WTC11 (cell line): Measurements from ENCODE around the gene ERLEC1. TPM values are rescaled to one million over a fixed set of nuclear protein-coding genes. Genes with fewer than 3 reads are reported as not detected.
"Not testable (repeated sequence)": the region's sequence is repeated elsewhere in the genome, so short reads cannot be mapped to it uniquely, and the experiment has no call there.

Experiments used
- ATAC-seq: fragments of 200-7000 bp; cut with Tn5 transposase; 2 replicates; pipeline ENCODE4 v1.10.0; 2021; ENCODE audit warnings: mild to moderate bottlenecking, moderate library complexity
- CTCF ChIA-PET: fragments of 300-600 bp; sonication (Branson Sonifier 250); formaldehyde crosslinking; loops from one replicate; lab custom pipeline; 2021; ENCODE audit warnings: antibody characterized with exemption; lab: Charles Lee
- POLR2A ChIA-PET: fragments of 350-600 bp; sonication (Branson Sonifier 250); formaldehyde crosslinking; loops from one replicate; lab custom pipeline; 2021; ENCODE audit warnings: antibody characterized with exemption; lab: Charles Lee
- DNase-seq: peaks from one replicate; pipeline ENCODE4 v3.0.0; 2021; ENCODE audit warnings: low spot score
- H3K27ac Mint-ChIP-seq: 2 replicates; pipeline ENCODE4 v1.8.0; 2021; ENCODE audit warnings: mixed read lengths
- H3K27me3 Mint-ChIP-seq: 2 replicates; pipeline ENCODE4 v1.8.0; 2021; ENCODE audit warnings: low read depth, mild to moderate bottlenecking, moderate library complexity, mixed read lengths
- H3K36me3 Mint-ChIP-seq: 2 replicates; pipeline ENCODE4 v1.8.0; 2021; ENCODE audit warnings: mixed read lengths
- H3K4me1 Mint-ChIP-seq: 2 replicates; pipeline ENCODE4 v1.8.0; 2022; ENCODE audit warnings: mixed read lengths
- H3K4me3 Mint-ChIP-seq: 2 replicates; pipeline ENCODE4 v1.8.0; 2021; ENCODE audit warnings: mild to moderate bottlenecking, moderate library complexity, mixed read lengths
- H3K9me3 Mint-ChIP-seq: 2 replicates; pipeline ENCODE4 v1.8.0; 2021; ENCODE audit warnings: mixed read lengths
- GABPB1 ChIP-seq: sonication (generic); formaldehyde crosslinking; IDR thresholded peaks from 2 replicates; pipeline ENCODE4 v1.8.1; 2023; ENCODE audit warnings: mild to moderate bottlenecking, missing genetic modification reagents
- GRHL2 ChIP-seq: fragments of 250-450 bp; sonication (Bioruptor Pico); IDR thresholded peaks from 2 replicates; pipeline ENCODE4 v1.8.0; 2022; ENCODE audit warnings: mild to moderate bottlenecking, moderate library complexity; ENCODE audit not compliant: insufficient replicate concordance, severe bottlenecking
- GTF2I ChIP-seq: fragments of 250-450 bp; sonication (Bioruptor Pico); conservative IDR thresholded peaks from 2 replicates; pipeline ENCODE4 v1.4.0; 2021; ENCODE audit warnings: mild to moderate bottlenecking
- JUN ChIP-seq: sonication (generic); formaldehyde crosslinking; IDR thresholded peaks from 2 replicates; pipeline ENCODE4 v1.8.0; 2023; ENCODE audit warnings: mild to moderate bottlenecking, missing genetic modification reagents
- KAT7 ChIP-seq: sonication (generic); formaldehyde crosslinking; IDR thresholded peaks from 2 replicates; pipeline ENCODE4 v1.8.1; 2023; ENCODE audit warnings: missing genetic modification reagents, mild to moderate bottlenecking, borderline replicate concordance
- OVOL2 ChIP-seq: fragments of 250-450 bp; sonication (Bioruptor Pico); IDR thresholded peaks from 2 replicates; pipeline ENCODE4 v1.9.0; 2021; ENCODE audit warnings: mild to moderate bottlenecking, borderline replicate concordance
- SMAD3 ChIP-seq: sonication (generic); formaldehyde crosslinking; IDR thresholded peaks from 2 replicates; pipeline ENCODE4 v1.8.0; 2022; ENCODE audit warnings: missing genetic modification reagents, mild to moderate bottlenecking, borderline replicate concordance
- SMAD4 ChIP-seq: sonication (generic); formaldehyde crosslinking; IDR thresholded peaks from 2 replicates; pipeline ENCODE4 v1.8.0; 2022; ENCODE audit warnings: mild to moderate bottlenecking, missing genetic modification reagents
- SP1 ChIP-seq: sonication (generic); formaldehyde crosslinking; conservative IDR thresholded peaks from 2 replicates; pipeline ENCODE4 v1.8.1; 2022; ENCODE audit warnings: missing genetic modification reagents
- TEAD1 ChIP-seq: sonication (generic); formaldehyde crosslinking; IDR thresholded peaks from 2 replicates; pipeline ENCODE4 v1.8.0; 2022; ENCODE audit warnings: mild to moderate bottlenecking, missing genetic modification reagents
- TP53 ChIP-seq: sonication (generic); formaldehyde crosslinking; IDR thresholded peaks from 2 replicates; pipeline ENCODE4 v1.8.1; 2023; ENCODE audit warnings: mild to moderate bottlenecking, missing genetic modification reagents
- ZNF121 ChIP-seq: sonication (generic); formaldehyde crosslinking; IDR thresholded peaks from 2 replicates; pipeline ENCODE4 v1.8.0; 2023; ENCODE audit warnings: missing genetic modification reagents
- ZNF138 ChIP-seq: sonication (generic); formaldehyde crosslinking; conservative IDR thresholded peaks from 2 replicates; pipeline ENCODE4 v1.8.1; 2022; ENCODE audit warnings: mild to moderate bottlenecking, moderate library complexity, missing genetic modification reagents
- ZNF219 ChIP-seq: sonication (generic); formaldehyde crosslinking; IDR thresholded peaks from 2 replicates; pipeline ENCODE4 v1.8.0; 2023; ENCODE audit warnings: missing genetic modification reagents, mild to moderate bottlenecking, borderline replicate concordance
- ZNF232 ChIP-seq: sonication (generic); formaldehyde crosslinking; IDR thresholded peaks from 2 replicates; pipeline ENCODE4 v1.8.0; 2022; ENCODE audit warnings: mild to moderate bottlenecking, missing genetic modification reagents
- ZNF317 ChIP-seq: sonication (generic); formaldehyde crosslinking; IDR thresholded peaks from 2 replicates; pipeline ENCODE4 v1.8.1; 2023; ENCODE audit warnings: low read depth, mild to moderate bottlenecking, moderate library complexity, missing genetic modification reagents, borderline replicate concordance
- ZNF396 ChIP-seq: fragments of 250-450 bp; sonication (Bioruptor Pico); IDR thresholded peaks from 2 replicates; pipeline ENCODE4 v1.8.0; 2021; ENCODE audit warnings: mild to moderate bottlenecking, moderate library complexity, borderline replicate concordance
- total RNA-seq: library from RNA; stranded (reverse); gene quantifications from 3 replicates; pipeline ENCODE4 v1.2.3, GENCODE V29; 2021
- TF ChIP-seq, protein P1 (sequence below): sonication (generic); formaldehyde crosslinking; IDR thresholded peaks from 2 replicates; pipeline ENCODE4 v1.8.1; 2023; ENCODE audit warnings: mild to moderate bottlenecking, moderate library complexity, missing genetic modification reagents
- TF ChIP-seq, protein P2 (sequence below): sonication (generic); formaldehyde crosslinking; IDR thresholded peaks from 2 replicates; pipeline ENCODE4 v1.8.1; 2023; ENCODE audit warnings: mild to moderate bottlenecking, missing genetic modification reagents, moderate library complexity
- TF ChIP-seq, protein P3 (sequence below): sonication (generic); formaldehyde crosslinking; IDR thresholded peaks from 2 replicates; pipeline ENCODE4 v1.8.1; 2022; ENCODE audit warnings: low read depth, missing genetic modification reagents, borderline replicate concordance
- TF ChIP-seq, protein P4 (sequence below): sonication (generic); formaldehyde crosslinking; IDR thresholded peaks from 2 replicates; pipeline ENCODE4 v1.8.1; 2022; ENCODE audit warnings: missing genetic modification reagents, borderline replicate concordance

Gene ERLEC1
- total RNA-seq, 1 experiment from 2014 or later, result 26.5 TPM

DNA sequence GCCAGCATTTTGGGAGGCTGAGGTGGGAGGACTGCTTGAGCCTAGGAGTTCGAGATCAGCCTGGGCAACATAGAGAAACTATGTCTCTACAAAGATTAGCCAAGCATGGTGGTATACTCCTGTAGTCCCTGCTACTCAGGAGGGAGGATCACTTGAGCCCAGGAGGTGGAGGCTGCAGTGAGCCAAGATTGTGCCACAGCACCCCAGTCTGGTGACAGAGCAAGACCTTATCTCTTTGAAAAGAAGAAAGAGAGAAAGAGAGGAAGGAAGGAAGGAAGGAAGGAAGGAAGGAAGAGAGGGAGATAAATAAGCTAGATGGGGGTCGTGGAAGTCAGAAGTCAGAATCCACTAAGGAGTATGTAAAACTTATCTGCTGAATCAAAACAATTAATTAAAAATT, 56.8 kb downstream of the ERLEC1 start:
- Mint-ChIP-seq H3K4me1 (peaks cover 5% of the 10 kb centered on the region; the same call in 1 of the 2 replicates), H3K36me3 (no peaks in the 10 kb centered on the region), H3K9me3 (peaks cover 8% of the 10 kb centered on the region; the same call in 1 of the 2 replicates), H3K27ac (0 out of 2 replicates have a peak overlapping the region, but pooled peaks have one; percentile 71), H3K27me3 (no peaks in the 10 kb centered on the region), H3K4me3 (no peak overlapping the region)
- DNase-seq (no peak), ATAC-seq (peak; percentile 38; the same call in 1 of the 2 replicates)
- ChIA-PET POLR2A (no interaction called here), CTCF (no interaction called here)
- TF ChIP-seq KAT7 (CRISPR knock-in tag) (no peak), ZNF232 (CRISPR knock-in tag) (no peak)

DNA sequence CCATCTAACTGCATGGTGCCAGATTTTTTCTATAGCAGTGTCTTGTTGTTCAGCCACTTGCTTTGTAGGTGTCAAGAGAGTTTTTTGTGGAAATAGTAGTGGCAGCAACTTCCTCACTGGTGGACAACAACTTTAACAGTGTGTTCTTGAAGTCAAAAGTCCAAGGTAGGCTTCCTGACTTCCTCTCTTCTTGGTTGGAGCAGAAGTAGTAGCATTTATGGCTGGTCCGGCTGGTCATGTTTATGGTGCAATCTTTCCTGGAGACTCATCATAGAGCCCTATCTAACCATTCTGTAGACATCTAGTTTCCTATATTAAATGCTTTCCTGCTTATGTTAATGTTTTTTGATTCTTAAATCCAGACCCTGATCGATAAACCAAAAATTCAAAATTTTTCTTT, 61.2 kb downstream of the ERLEC1 start:
- TF ChIP-seq ZNF396, result no peak
- TF ChIP-seq, protein P1, sequence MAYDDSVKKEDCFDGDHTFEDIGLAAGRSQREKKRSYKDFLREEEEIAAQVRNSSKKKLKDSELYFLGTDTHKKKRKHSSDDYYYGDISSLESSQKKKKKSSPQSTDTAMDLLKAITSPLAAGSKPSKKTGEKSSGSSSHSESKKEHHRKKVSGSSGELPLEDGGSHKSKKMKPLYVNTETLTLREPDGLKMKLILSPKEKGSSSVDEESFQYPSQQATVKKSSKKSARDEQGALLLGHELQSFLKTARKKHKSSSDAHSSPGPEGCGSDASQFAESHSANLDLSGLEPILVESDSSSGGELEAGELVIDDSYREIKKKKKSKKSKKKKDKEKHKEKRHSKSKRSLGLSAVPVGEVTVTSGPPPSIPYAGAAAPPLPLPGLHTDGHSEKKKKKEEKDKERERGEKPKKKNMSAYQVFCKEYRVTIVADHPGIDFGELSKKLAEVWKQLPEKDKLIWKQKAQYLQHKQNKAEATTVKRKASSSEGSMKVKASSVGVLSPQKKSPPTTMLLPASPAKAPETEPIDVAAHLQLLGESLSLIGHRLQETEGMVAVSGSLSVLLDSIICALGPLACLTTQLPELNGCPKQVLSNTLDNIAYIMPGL (CRISPR knock-in tag), result no peak
- TF ChIP-seq, all 79 proteins: peak for 0
- POLR2A ChIA-PET, result no interaction called here
- Mint-ChIP-seq H3K36me3 (peaks cover 4% of the 10 kb centered on the region; the same call in 1 of the 2 replicates), H3K27me3 (no peaks in the 10 kb centered on the region), H3K9me3 (no peaks in the 10 kb centered on the region), H3K4me3 (no peak overlapping the region), H3K27ac (no peak overlapping the region), H3K4me1 (peaks cover 3% of the 10 kb centered on the region; the same call in 1 of the 2 replicates)
- CTCF ChIA-PET, result no interaction called here
- ATAC-seq (no peak), DNase-seq (no peak)

DNA sequence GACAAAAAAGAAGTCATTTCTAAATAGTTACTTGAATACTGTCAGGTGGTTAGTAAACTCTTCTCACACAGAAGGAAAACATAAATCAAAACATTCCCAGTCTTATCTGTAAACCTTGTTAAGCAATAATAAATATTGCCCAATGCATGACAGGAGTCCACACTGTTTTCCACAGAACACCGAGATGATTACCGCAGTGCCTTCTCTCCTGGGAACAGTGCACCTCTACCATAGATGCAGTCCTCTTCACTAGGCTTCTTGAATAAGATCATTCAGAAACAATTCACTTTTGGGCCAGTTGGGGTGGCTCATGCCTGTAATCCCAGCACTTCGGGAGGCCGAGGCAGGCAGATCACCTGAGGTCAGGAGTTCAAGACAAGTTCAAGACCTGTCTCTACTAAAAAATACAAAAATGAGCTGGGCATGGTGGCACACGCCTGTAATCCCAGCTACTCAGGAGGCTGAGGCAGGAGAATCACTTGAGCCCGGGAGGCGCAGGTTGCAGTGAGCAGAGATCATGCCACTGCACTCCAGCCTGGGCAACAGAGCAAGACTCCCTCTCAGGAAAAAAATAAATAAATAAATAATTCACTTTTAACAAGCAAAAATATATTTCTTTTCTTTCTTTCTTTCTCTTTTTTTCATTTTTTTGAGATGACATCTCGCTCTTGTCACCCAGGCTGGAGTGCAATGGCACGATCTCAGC, 64.4 kb downstream of the ERLEC1 start:
- POLR2A ChIA-PET, H3K36me3 Mint-ChIP-seq, H3K27ac Mint-ChIP-seq, H3K9me3 Mint-ChIP-seq, CTCF ChIA-PET, H3K27me3 Mint-ChIP-seq, DNase-seq, ATAC-seq, H3K4me3 Mint-ChIP-seq, H3K4me1 Mint-ChIP-seq: not testable (repeated sequence)
- TF ChIP-seq GABPB1, result peak; percentile 73; the same call in 1 of the 2 replicates

DNA sequence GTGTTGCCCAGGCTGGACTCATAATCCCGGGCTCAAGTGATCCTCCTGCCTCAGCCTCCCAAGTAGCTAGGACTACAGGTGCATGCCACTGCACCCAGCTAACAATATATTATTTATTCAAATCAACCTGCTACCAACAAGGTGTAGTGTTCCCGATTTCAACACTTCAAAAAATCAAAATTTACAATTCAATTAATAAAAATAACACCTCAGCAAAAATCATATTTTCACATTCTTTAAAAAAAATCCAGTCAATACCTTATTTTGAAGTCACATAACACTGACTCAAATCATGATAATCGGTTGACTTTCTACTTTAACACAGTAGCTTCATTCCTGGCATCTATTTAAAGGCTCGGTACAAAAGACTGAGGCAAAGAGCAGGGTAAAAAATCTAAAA, 65.7 kb downstream of the ERLEC1 start:
- H3K9me3 Mint-ChIP-seq, result no peaks in the 10 kb centered on the region
- TF ChIP-seq ZNF121 (CRISPR knock-in tag), result 0 out of 2 replicates have a peak, but pooled peaks have one; percentile 20
- TF ChIP-seq, protein P2, sequence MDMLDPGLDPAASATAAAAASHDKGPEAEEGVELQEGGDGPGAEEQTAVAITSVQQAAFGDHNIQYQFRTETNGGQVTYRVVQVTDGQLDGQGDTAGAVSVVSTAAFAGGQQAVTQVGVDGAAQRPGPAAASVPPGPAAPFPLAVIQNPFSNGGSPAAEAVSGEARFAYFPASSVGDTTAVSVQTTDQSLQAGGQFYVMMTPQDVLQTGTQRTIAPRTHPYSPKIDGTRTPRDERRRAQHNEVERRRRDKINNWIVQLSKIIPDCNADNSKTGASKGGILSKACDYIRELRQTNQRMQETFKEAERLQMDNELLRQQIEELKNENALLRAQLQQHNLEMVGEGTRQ, result no peak
- H3K36me3 Mint-ChIP-seq, result peaks cover 6% of the 10 kb centered on the region; the same call in 1 of the 2 replicates
- H3K27me3 Mint-ChIP-seq, result no peaks in the 10 kb centered on the region
- ChIA-PET POLR2A (interaction anchor here (0.7 kb wide), 1 partner anchor 163 kb away, joined by 4 read pairs; no protein-coding TSS in a partner anchor), CTCF (no interaction called here)
- H3K4me1 Mint-ChIP-seq, result 0 out of 2 replicates have a peak, but pooled peaks cover 2% of the 10 kb centered on the region
- no peak for DNase-seq
- ATAC-seq, result no peak
- H3K27ac Mint-ChIP-seq, result no peak overlapping the region
- H3K4me3 Mint-ChIP-seq, result no peak overlapping the region

DNA sequence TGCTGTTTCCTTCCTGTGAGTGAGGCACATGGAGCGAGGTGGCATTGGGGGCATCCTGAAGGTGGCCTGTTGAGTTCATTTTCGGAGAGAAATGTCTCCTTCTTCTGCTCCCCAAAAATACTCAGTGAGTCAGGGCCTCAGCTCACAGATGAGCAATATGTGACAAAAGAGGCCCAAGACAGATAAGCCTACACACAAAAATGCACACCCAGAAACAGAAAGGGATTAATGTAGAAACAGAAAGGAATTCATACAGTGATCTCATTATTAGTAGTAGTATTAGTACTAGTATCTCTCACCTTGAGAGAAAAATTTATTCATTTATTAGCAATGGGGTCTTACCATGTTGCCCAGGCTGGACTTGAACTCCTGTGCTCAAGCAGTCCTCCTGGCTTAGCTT, 67.8 kb downstream of the ERLEC1 start:
- Mint-ChIP-seq H3K4me3 (no peak overlapping the region), H3K4me1 (peaks cover 12% of the 10 kb centered on the region), H3K27ac (no peak overlapping the region), H3K27me3 (no peaks in the 10 kb centered on the region), H3K9me3 (no peaks in the 10 kb centered on the region), H3K36me3 (peaks cover 6% of the 10 kb centered on the region; the same call in 1 of the 2 replicates)
- CTCF ChIA-PET, result no interaction called here
- DNase-seq (no peak), ATAC-seq (no peak)
- POLR2A ChIA-PET, result interaction anchor here (0.6 kb wide), 1 partner anchor 246 kb away, joined by 5 read pairs; no protein-coding TSS in a partner anchor
- TF ChIP-seq TEAD1, result no peak
- no peak for TF ChIP-seq ZNF317
- TF ChIP-seq TP53 (CRISPR knock-in tag), result no peak
- TF ChIP-seq, protein P3, sequence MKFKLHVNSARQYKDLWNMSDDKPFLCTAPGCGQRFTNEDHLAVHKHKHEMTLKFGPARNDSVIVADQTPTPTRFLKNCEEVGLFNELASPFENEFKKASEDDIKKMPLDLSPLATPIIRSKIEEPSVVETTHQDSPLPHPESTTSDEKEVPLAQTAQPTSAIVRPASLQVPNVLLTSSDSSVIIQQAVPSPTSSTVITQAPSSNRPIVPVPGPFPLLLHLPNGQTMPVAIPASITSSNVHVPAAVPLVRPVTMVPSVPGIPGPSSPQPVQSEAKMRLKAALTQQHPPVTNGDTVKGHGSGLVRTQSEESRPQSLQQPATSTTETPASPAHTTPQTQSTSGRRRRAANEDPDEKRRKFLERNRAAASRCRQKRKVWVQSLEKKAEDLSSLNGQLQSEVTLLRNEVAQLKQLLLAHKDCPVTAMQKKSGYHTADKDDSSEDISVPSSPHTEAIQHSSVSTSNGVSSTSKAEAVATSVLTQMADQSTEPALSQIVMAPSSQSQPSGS (CRISPR knock-in tag), result no peak
- no peak for TF ChIP-seq GTF2I
- no peak for TF ChIP-seq ZNF138 (CRISPR knock-in tag)
- no peak for TF ChIP-seq ZNF121 (CRISPR knock-in tag)
- TF ChIP-seq, protein P4, sequence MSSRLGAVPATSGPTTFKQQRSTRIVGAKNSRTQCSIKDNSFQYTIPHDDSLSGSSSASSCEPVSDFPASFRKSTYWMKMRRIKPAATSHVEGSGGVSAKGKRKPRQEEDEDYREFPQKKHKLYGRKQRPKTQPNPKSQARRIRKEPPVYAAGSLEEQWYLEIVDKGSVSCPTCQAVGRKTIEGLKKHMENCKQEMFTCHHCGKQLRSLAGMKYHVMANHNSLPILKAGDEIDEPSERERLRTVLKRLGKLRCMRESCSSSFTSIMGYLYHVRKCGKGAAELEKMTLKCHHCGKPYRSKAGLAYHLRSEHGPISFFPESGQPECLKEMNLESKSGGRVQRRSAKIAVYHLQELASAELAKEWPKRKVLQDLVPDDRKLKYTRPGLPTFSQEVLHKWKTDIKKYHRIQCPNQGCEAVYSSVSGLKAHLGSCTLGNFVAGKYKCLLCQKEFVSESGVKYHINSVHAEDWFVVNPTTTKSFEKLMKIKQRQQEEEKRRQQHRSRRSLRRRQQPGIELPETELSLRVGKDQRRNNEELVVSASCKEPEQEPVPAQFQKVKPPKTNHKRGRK (CRISPR knock-in tag), result no peak
- no peak for TF ChIP-seq GRHL2 (CRISPR knock-in tag)
- TF ChIP-seq SMAD3 (CRISPR knock-in tag), result no peak
- TF ChIP-seq SMAD4 (CRISPR knock-in tag), result no peak
- TF ChIP-seq JUN (CRISPR knock-in tag), result no peak
- no peak for TF ChIP-seq ZNF219
- TF ChIP-seq OVOL2 (CRISPR knock-in tag), result no peak
- no peak for TF ChIP-seq SP1 (CRISPR knock-in tag)
